Measurements from ENCODE around the gene GPRC5C. TPM values are rescaled to one million over a fixed set of nuclear protein-coding genes. Genes with fewer than 3 reads are reported as not detected.

GPRC5C gene
- total and polyA plus RNA-seq, 2 of the 8 experiments (the other 6 are each of a cell fraction or from before 2014, with no cell fraction given): 18.3 to 55.8 TPM

DNA sequence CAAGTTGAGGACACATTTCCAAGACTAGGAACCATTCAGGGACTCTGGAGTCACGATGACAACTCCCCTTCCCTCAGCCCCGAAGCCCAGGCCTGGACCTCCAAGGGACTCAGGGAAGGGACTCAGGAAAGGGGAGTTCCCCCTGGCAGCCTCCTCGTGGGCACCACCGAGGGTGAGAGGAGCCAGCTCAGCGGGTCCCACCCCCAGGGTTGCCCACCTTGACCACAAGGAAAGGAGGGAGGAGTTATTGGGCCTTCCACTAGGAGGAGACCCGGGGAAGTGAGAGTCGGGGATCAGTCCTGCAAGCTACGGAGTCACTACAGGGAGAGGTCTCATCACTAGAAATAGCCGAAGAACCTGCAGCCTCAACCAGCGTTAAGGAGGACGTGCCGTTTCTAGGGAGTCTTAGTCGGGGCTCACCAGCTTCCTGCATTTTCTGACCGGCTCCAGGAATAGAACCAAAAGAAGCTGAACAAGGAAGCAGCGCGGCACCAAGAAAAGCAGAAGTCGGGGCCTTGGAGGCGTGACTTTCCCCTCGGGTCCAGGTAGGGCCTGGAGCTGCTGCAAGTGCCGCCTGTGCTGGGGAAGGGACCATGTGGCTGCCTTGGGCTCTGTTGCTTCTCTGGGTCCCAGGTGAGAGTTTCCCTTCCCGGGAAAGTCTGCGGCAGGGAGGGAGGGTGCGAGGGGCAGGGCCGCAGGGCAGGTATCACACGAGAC lies 34.4 kb downstream of the GPRC5C start, which contains the start of gene CD300A:
Gene CD300A (plus strand): TSS at position 524 of the 717 bp plus-strand sequence. CDS start 70 bp downstream, at position 594.
- H4K91ac ChIP-seq (replicated peaks; ENCODE audit: insufficient read length, low read length): no peak within 1 kb of the TSS
- no peak within 1 kb of the TSS for H3K23ac ChIP-seq (ENCODE audit: insufficient read length)
- H3K9me3 ChIP-seq (ENCODE audit: insufficient read depth in 2 of 2, low read depth in 1 of 2, low read length in 1 of 2): no peaks in the 10 kb centered on the region
- peak within 1 kb of the TSS; percentile 96 for H3K56ac ChIP-seq (replicated peaks; ENCODE audit: insufficient read length, low read depth, low read length)
- H2BK5ac ChIP-seq (ENCODE audit: low read depth, low read length): peak within 1 kb of the TSS; percentile 31; the same call in 1 of the 2 replicates
- H3K27ac ChIP-seq (ENCODE audit: low read depth, low read length): no peak within 1 kb of the TSS
- H4K5ac ChIP-seq (ENCODE audit: insufficient read length, low read depth, low read length): no peak within 1 kb of the TSS
- H4K8ac ChIP-seq (ENCODE audit: extremely low read depth, insufficient read depth, low read length): no peak within 1 kb of the TSS; the same call in 1 of the 2 replicates
- H3K23me2 ChIP-seq (ENCODE audit: low read depth, low read length): peaks cover 26% of the 10 kb centered on the region
- no peak within 1 kb of the TSS for H2BK20ac ChIP-seq (ENCODE audit: low read length)
- H3K36me3 ChIP-seq (ENCODE audit: control insufficient read depth in 2 of 4, insufficient read depth in 4 of 4, low read length in 3 of 4): no peaks in the 10 kb centered on the region
- CTCF ChIA-PET (ENCODE audit: partially characterized antibody): interaction anchor here (0.6 to 4.1 kb wide), 12 partner anchors 9 to 118 kb away, joined by 3 to 19 read pairs (median 4); no protein-coding TSS in a partner anchor
- POLR2A ChIA-PET (ENCODE audit: partially characterized antibody): no interaction called here
- H3K79me2 ChIP-seq (ENCODE audit: control insufficient read depth in 1 of 2, insufficient read depth in 2 of 2, low read length in 2 of 2): no peaks in the 10 kb centered on the region
- peak within 1 kb of the TSS; percentile 79; the same call in 1 of the 2 replicates for H2AK5ac ChIP-seq (ENCODE audit: low read depth, low read length)
- peak within 1 kb of the TSS; percentile 79 to 94 for H3K4me2 ChIP-seq (ENCODE audit: insufficient read depth in 1 of 2, low read depth in 2 of 2, low read length in 2 of 2)
- H3K79me1 ChIP-seq (ENCODE audit: low read depth, low read length): no peaks in the 10 kb centered on the region
- peaks cover 3 to 25% (median 22%) of the 10 kb centered on the region in 4 experiments for H3K27me3 ChIP-seq (replicated peaks in 1 of 4; ENCODE audit: control insufficient read depth in 3 of 4, extremely low read depth in 1 of 4, insufficient read depth in 3 of 4, low read length in 3 of 4)
- H2AFZ ChIP-seq (ENCODE audit: low read length): peak within 1 kb of the TSS; percentile 87
- no peak within 1 kb of the TSS for H3K14ac ChIP-seq (ENCODE audit: insufficient read length)
- 28% methylated on average over 24 of the region's 25 CpGs; no CpG with 5 or more reads in 1 of the 2 experiments for WGBS, 2 experiments (ENCODE audit: extremely low coverage in 1 of 2, insufficient coverage in 1 of 2, insufficient read length in 1 of 2, insufficient replicate concordance in 2 of 2, low coverage in 1 of 2, low lambda C conversion rate in 2 of 2, missing lambda C conversion rate in 1 of 2)
- no peak within 1 kb of the TSS for H3K4ac ChIP-seq (replicated peaks; ENCODE audit: insufficient read length, low read depth, low read length)
- no peak within 1 kb of the TSS for H3K9ac ChIP-seq (replicated peaks in 1 of 4; ENCODE audit: extremely low read depth in 1 of 4, low read depth in 3 of 4, low read length in 3 of 4)
- peaks cover 0 to 9% (median 2%) of the 10 kb centered on the region in 4 experiments; a peak in 2 of 7 replicates for H3K4me1 ChIP-seq (replicated peaks in 1 of 4; ENCODE audit: control insufficient read depth in 3 of 4, insufficient read depth in 4 of 4, low read length in 3 of 4)
- 0 out of 2 replicates have a peak within 1 kb of the TSS, but pooled peaks have one; percentile 20 for H2BK15ac ChIP-seq (ENCODE audit: low read length)
- H3K18ac ChIP-seq (ENCODE audit: extremely low read depth, low read length): peak within 1 kb of the TSS; percentile 60
- DNase-seq (ENCODE audit: low read depth in 1 of 2, low spot score in 2 of 2): peak in 1 of 2 experiments; percentile 68
- FAIRE-seq: no peak
- peak within 1 kb of the TSS; percentile 27; the same call in 1 of the 2 replicates for H2BK12ac ChIP-seq (ENCODE audit: low read depth, low read length)
- peak within 1 kb of the TSS; percentile 47 for H2BK120ac ChIP-seq (replicated peaks; ENCODE audit: low read depth, low read length)
- peaks cover 0 to 8% of the 10 kb centered on the region in 2 experiments for H4K20me1 ChIP-seq (replicated peaks in 1 of 2; ENCODE audit: control insufficient read depth in 1 of 2, insufficient read depth in 2 of 2, low read length in 2 of 2)
- H3K4me3 ChIP-seq (ENCODE audit: extremely low read depth in 1 of 4, insufficient read depth in 2 of 4, low read depth in 3 of 4, low read length in 4 of 4): peak within 1 kb of the TSS; percentile 27 to 68 (median 51); a peak in 7 of 8 replicates
- TF ChIP-seq GTF2F1 (IDR thresholded peaks at IDR 0.05; ENCODE audit: borderline replicate concordance, low read depth, low read length): no peak
- TF ChIP-seq EP300 (IDR thresholded peaks at IDR 0.05; ENCODE audit: borderline replicate concordance in 1 of 2, low read depth in 2 of 2, low read length in 2 of 2): no peak
- peak; percentile 55; the same call in 1 of the 2 replicates for TF ChIP-seq SUZ12 (IDR thresholded peaks at IDR 0.05; ENCODE audit: low read length)
- no peak for TF ChIP-seq SAP30 (IDR thresholded peaks at IDR 0.05; ENCODE audit: insufficient read depth, insufficient replicate concordance, low read length)
- TF ChIP-seq, protein P1, sequence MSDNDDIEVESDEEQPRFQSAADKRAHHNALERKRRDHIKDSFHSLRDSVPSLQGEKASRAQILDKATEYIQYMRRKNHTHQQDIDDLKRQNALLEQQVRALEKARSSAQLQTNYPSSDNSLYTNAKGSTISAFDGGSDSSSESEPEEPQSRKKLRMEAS (IDR thresholded peaks at IDR 0.05): peak; percentile 71
- no peak for TF ChIP-seq FOSL1 (IDR thresholded peaks at IDR 0.05; ENCODE audit: insufficient read depth, low read depth, low read length)
- TF ChIP-seq HDAC6 (IDR thresholded peaks at IDR 0.05; ENCODE audit: low read depth, low read length): no peak
- TF ChIP-seq TEAD4 (IDR thresholded peaks at IDR 0.05; ENCODE audit: low read depth, low read length): no peak
- TF ChIP-seq KDM1A (IDR thresholded peaks at IDR 0.05; ENCODE audit: borderline replicate concordance, low read length): no peak
- TF ChIP-seq SP2 (IDR thresholded peaks at IDR 0.05; ENCODE audit: low read length): no peak
- TF ChIP-seq MAFK (IDR thresholded peaks at IDR 0.05; ENCODE audit: low read depth, low read length): no peak
